ENCODE data around the gene MAPT.
"Not testable (repeated sequence)": the region's sequence is repeated elsewhere in the genome, so short reads cannot be mapped to it uniquely, and the experiment has no call there.

The MAPT gene

GRCh38 chr17:45953561-45953960 lies 59.2 kb downstream of the MAPT start:
- Histone ChIP-seq H3K27ac (ENCODE audit: low read depth, low read length) (no peak overlapping the region), H3K36me3 (ENCODE audit: control insufficient read depth, insufficient read depth, low read length) (no peaks in the 10 kb centered on the region), H3K4me1 (ENCODE audit: control insufficient read depth, insufficient read depth, low read length) (peaks cover 16% of the 10 kb centered on the region; the same call in 1 of the 2 replicates), H3K4me3 (ENCODE audit: low read depth, low read length) (no peak overlapping the region), H3K9ac (ENCODE audit: low read length) (no peak overlapping the region), H3K27me3 (ENCODE audit: control insufficient read depth, insufficient read depth, low read length) (peaks cover 18% of the 10 kb centered on the region), H3K9me3 (ENCODE audit: control insufficient read depth, insufficient read depth, low read depth, low read length) (no peaks in the 10 kb centered on the region)

GRCh38 chr17:45954914-45955313 lies 60.6 kb downstream of the MAPT start:
- peaks cover 10% of the 10 kb centered on the region for H3K27me3 ChIP-seq (ENCODE audit: control insufficient read depth, insufficient read depth, low read length)
- H3K9ac ChIP-seq (ENCODE audit: low read length) = no peak overlapping the region

GRCh38 chr17:45955326-45955725 lies 61.0 kb downstream of the MAPT start:
- H3K4me3 ChIP-seq (ENCODE audit: low read depth, low read length) = no peak overlapping the region
- no peak overlapping the region for H3K9ac ChIP-seq (ENCODE audit: low read length)
- peaks cover 6% of the 10 kb centered on the region; the same call in 1 of the 2 replicates for H3K27me3 ChIP-seq (ENCODE audit: control insufficient read depth, insufficient read depth, low read length)
- H3K9me3 ChIP-seq (ENCODE audit: control insufficient read depth, insufficient read depth, low read depth, low read length) = no peaks in the 10 kb centered on the region
- H3K36me3 ChIP-seq (ENCODE audit: control insufficient read depth, insufficient read depth, low read length) = no peaks in the 10 kb centered on the region
- peaks cover 12% of the 10 kb centered on the region; the same call in 1 of the 2 replicates for H3K4me1 ChIP-seq (ENCODE audit: control insufficient read depth, insufficient read depth, low read length)
- no peak overlapping the region for H3K27ac ChIP-seq (ENCODE audit: low read depth, low read length)

More at GRCh38 chr17:45954914-45955313, 60.6 kb downstream of the MAPT start:
- peaks cover 12% of the 10 kb centered on the region; the same call in 1 of the 2 replicates for H3K4me1 ChIP-seq (ENCODE audit: control insufficient read depth, insufficient read depth, low read length)
- H3K27ac ChIP-seq (ENCODE audit: low read depth, low read length) = no peak overlapping the region
- no peaks in the 10 kb centered on the region for H3K36me3 ChIP-seq (ENCODE audit: control insufficient read depth, insufficient read depth, low read length)
- H3K9me3 ChIP-seq (ENCODE audit: control insufficient read depth, insufficient read depth, low read depth, low read length) = no peaks in the 10 kb centered on the region
- H3K4me3 ChIP-seq (ENCODE audit: low read depth, low read length) = no peak overlapping the region

DNA sequence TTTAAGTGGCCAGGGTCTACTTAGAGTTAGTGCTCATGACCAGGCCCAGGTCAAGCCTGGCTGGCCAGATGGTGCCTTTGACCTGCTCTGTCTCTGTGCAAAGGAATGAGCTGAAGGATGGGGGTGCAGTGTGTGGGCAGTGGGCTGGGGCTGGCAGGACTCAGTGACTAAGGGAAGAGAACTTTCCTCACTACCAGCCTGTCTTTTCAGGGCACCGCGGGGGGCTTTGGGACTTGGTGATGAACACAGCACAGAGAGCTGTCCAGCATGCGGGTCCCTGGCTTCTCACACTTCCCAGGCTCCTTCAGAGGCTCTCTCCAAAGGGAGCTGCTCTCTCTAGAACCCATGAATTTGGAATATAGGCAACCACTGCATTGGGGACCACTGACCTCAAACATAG lies 61.7 kb downstream of the MAPT start:
- no peak overlapping the region for H3K9ac ChIP-seq (ENCODE audit: low read length)
- no peak overlapping the region for H3K27ac ChIP-seq (ENCODE audit: low read depth, low read length)
- H3K4me1 ChIP-seq (ENCODE audit: control insufficient read depth, insufficient read depth, low read length) = peaks cover 10% of the 10 kb centered on the region; the same call in 1 of the 2 replicates
- 0 out of 2 replicates have a peak, but pooled peaks cover under 1% of the 10 kb centered on the region for H3K27me3 ChIP-seq (ENCODE audit: control insufficient read depth, insufficient read depth, low read length)
- no peak overlapping the region for H3K4me3 ChIP-seq (ENCODE audit: low read depth, low read length)
- no peaks in the 10 kb centered on the region for H3K9me3 ChIP-seq (ENCODE audit: control insufficient read depth, insufficient read depth, low read depth, low read length)
- no peaks in the 10 kb centered on the region for H3K36me3 ChIP-seq (ENCODE audit: control insufficient read depth, insufficient read depth, low read length)

DNA sequence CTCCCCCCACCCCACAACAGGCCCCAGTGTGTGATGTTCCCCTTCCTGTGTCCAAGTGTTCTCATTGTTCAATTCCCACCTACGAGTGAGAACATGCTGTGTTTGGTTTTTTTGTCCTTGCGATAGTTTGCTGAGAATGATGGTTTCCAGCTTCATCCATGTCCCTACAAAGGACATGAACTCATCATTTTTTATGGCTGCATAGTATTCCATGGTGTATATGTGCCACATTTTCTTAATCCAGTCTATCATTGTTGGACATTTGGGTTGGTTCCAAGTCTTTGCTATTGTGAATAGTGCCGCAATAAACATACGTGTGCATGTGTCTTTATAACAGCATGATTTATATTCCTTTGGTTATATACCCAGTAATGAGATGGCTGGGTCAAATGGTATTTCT lies 62.4 kb downstream of the MAPT start:
- not testable (repeated sequence) for H3K27me3 ChIP-seq (ENCODE audit: control insufficient read depth, insufficient read depth, low read length); H3K4me1 ChIP-seq (ENCODE audit: control insufficient read depth, insufficient read depth, low read length); H3K9me3 ChIP-seq (ENCODE audit: control insufficient read depth, insufficient read depth, low read depth, low read length); H3K4me3 ChIP-seq (ENCODE audit: low read depth, low read length); H3K9ac ChIP-seq (ENCODE audit: low read length); H3K36me3 ChIP-seq (ENCODE audit: control insufficient read depth, insufficient read depth, low read length); H3K27ac ChIP-seq (ENCODE audit: low read depth, low read length)

- Histone ChIP-seq H3K4me3 (ENCODE audit: low read depth, low read length) (no peak overlapping the region), H3K36me3 (ENCODE audit: control insufficient read depth, insufficient read depth, low read length) (no peaks in the 10 kb centered on the region), H3K9me3 (ENCODE audit: control insufficient read depth, insufficient read depth, low read depth, low read length) (no peaks in the 10 kb centered on the region), H3K4me1 (ENCODE audit: control insufficient read depth, insufficient read depth, low read length) (no peaks in the 10 kb centered on the region), H3K27ac (ENCODE audit: low read depth, low read length) (no peak overlapping the region), H3K27me3 (ENCODE audit: control insufficient read depth, insufficient read depth, low read length) (no peaks in the 10 kb centered on the region), H3K9ac (ENCODE audit: low read length) (no peak overlapping the region)
Measured at GRCh38 chr17:45958307-45958706, 64.0 kb downstream of the MAPT start.

- H3K9ac ChIP-seq (ENCODE audit: low read length) = no peak overlapping the region
- H3K27ac ChIP-seq (ENCODE audit: low read depth, low read length) = no peak overlapping the region
- H3K27me3 ChIP-seq (ENCODE audit: control insufficient read depth, insufficient read depth, low read length) = no peaks in the 10 kb centered on the region
- H3K4me1 ChIP-seq (ENCODE audit: control insufficient read depth, insufficient read depth, low read length) = no peaks in the 10 kb centered on the region
- H3K9me3 ChIP-seq (ENCODE audit: control insufficient read depth, insufficient read depth, low read depth, low read length) = no peaks in the 10 kb centered on the region
- no peak overlapping the region for H3K4me3 ChIP-seq (ENCODE audit: low read depth, low read length)
- H3K36me3 ChIP-seq (ENCODE audit: control insufficient read depth, insufficient read depth, low read length) = no peaks in the 10 kb centered on the region
Measured at GRCh38 chr17:45958994-45959665, 64.8 kb downstream of the MAPT start.

DNA sequence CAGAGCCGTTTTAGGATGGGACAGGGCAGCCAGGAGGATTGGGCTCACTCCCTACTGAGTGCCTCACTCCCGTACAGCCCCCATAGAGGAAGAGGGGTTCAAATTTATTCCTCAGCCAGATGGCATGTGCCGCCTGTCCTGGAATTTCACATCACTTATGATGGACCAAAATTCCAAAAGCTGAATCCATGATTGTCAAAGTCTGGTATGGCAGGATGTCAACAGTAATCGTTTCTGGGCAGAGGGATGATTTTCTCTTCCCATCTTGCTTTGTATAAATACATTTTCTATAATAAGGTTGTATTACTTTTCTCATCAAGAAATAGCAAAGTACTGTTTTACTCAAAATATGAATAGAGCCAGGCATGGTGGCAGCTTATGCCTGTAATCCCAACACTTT lies 66.0 kb downstream of the MAPT start:
- Histone ChIP-seq H3K4me3 (ENCODE audit: low read depth, low read length) (no peak overlapping the region), H3K36me3 (ENCODE audit: control insufficient read depth, insufficient read depth, low read length) (no peaks in the 10 kb centered on the region), H3K27ac (ENCODE audit: low read depth, low read length) (no peak overlapping the region), H3K9me3 (ENCODE audit: control insufficient read depth, insufficient read depth, low read depth, low read length) (no peaks in the 10 kb centered on the region), H3K9ac (ENCODE audit: low read length) (no peak overlapping the region), H3K4me1 (ENCODE audit: control insufficient read depth, insufficient read depth, low read length) (no peaks in the 10 kb centered on the region), H3K27me3 (ENCODE audit: control insufficient read depth, insufficient read depth, low read length) (no peaks in the 10 kb centered on the region)

DNA sequence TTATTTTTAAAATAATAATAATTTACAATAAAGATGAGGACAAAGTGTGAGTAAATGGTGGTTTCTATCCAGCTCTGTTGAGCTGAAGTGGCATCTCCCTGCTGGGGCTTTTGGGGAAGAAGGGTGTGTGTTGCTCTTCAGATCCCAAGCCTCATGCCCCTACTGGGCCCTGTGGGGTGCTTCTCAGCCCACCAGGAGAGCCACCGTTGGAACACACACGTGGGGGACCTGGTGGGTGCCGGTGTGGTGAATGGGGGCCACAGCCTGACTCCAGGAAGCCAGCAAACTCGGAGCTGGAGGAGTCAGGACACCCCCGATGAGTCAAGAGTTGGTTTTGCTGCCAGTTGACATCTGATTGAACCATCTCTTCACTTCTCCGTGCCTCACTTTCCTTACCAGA lies 66.9 kb downstream of the MAPT start:
- no peak overlapping the region for H3K9ac ChIP-seq (ENCODE audit: low read length)
- no peaks in the 10 kb centered on the region for H3K4me1 ChIP-seq (ENCODE audit: control insufficient read depth, insufficient read depth, low read length)
- H3K27me3 ChIP-seq (ENCODE audit: control insufficient read depth, insufficient read depth, low read length) = no peaks in the 10 kb centered on the region
- H3K27ac ChIP-seq (ENCODE audit: low read depth, low read length) = no peak overlapping the region
- H3K36me3 ChIP-seq (ENCODE audit: control insufficient read depth, insufficient read depth, low read length) = no peaks in the 10 kb centered on the region
- H3K4me3 ChIP-seq (ENCODE audit: low read depth, low read length) = no peak overlapping the region
- H3K9me3 ChIP-seq (ENCODE audit: control insufficient read depth, insufficient read depth, low read depth, low read length) = no peaks in the 10 kb centered on the region

GRCh38 chr17:45962221-45962972 lies 68.0 kb downstream of the MAPT start:
- H3K4me1 ChIP-seq (ENCODE audit: control insufficient read depth, insufficient read depth, low read length) = no peaks in the 10 kb centered on the region
- no peaks in the 10 kb centered on the region for H3K27me3 ChIP-seq (ENCODE audit: control insufficient read depth, insufficient read depth, low read length)
- H3K36me3 ChIP-seq (ENCODE audit: control insufficient read depth, insufficient read depth, low read length) = no peaks in the 10 kb centered on the region
- no peak overlapping the region for H3K9ac ChIP-seq (ENCODE audit: low read length)
- no peaks in the 10 kb centered on the region for H3K9me3 ChIP-seq (ENCODE audit: control insufficient read depth, insufficient read depth, low read depth, low read length)
- H3K27ac ChIP-seq (ENCODE audit: low read depth, low read length) = no peak overlapping the region
- H3K4me3 ChIP-seq (ENCODE audit: low read depth, low read length) = no peak overlapping the region

DNA sequence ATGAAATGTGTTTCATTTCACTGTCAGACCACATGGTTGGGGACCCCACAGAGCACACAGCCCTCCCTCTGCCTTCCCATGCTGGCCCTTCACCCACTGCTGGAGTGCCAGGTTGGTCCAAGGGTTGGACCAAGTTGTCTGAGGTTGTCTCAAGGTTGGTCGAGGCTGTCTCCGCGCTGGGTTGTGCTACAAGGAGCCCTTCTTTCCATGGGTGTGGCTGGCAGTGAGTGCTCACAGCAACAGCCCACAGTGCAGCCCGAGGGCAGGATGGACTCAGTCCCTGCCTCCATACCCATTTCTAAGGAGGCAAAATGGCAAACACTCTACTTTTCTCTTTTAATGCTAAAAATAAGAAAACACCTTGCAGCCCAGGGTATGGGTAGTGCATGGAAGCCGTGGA lies 68.9 kb downstream of the MAPT start:
- H3K4me3 ChIP-seq (ENCODE audit: low read depth, low read length) = no peak overlapping the region
- no peaks in the 10 kb centered on the region for H3K9me3 ChIP-seq (ENCODE audit: control insufficient read depth, insufficient read depth, low read depth, low read length)
- no peak overlapping the region for H3K9ac ChIP-seq (ENCODE audit: low read length)
- no peaks in the 10 kb centered on the region for H3K4me1 ChIP-seq (ENCODE audit: control insufficient read depth, insufficient read depth, low read length)
- no peaks in the 10 kb centered on the region for H3K27me3 ChIP-seq (ENCODE audit: control insufficient read depth, insufficient read depth, low read length)
- H3K27ac ChIP-seq (ENCODE audit: low read depth, low read length) = no peak overlapping the region
- no peaks in the 10 kb centered on the region for H3K36me3 ChIP-seq (ENCODE audit: control insufficient read depth, insufficient read depth, low read length)
